K562 (cell line): ENCODE data around the gene ZNF177. TPM values are rescaled to one million over a fixed set of nuclear protein-coding genes. Genes with fewer than 3 reads are reported as not detected.

Experiments
- ATAC-seq: fragments of 200-7000 bp; cut with Tn5 transposase; 3 replicates; pipeline ENCODE4 v1.9.1; 2020; ENCODE audit warnings: moderate library complexity
- BruUV-seq: library from RNA; stranded (reverse); fragments of 400-500 nt; replicated peaks from 2 replicates; lab custom pipeline; 2021; lab: Mats Ljungman, UMichigan
- CTCF ChIA-PET: fragments of 300-600 bp; formaldehyde crosslinking; extraction: SDS; loops from one replicate; lab custom pipeline; 2021; ENCODE audit warnings: low intra/inter-chr PET ratio; lab: Yijun Ruan, JAX
- POLR2A ChIA-PET: fragments of 300-600, 350-650 bp; sonication (Branson Sonifier 250); formaldehyde crosslinking; extraction: SDS; loops from one replicate; lab custom pipeline; 2021; ENCODE audit warnings: antibody characterized with exemption, inconsistent platforms; lab: Yijun Ruan, JAX
- DNase-seq, 4 experiments: peaks; one replicate each; pipeline versions ENCODE4 v3.0.0 to v3.0.0-alpha.2; 2011 to 2018; ENCODE audit warnings: low spot score in 3 of 4, mixed read lengths in 3 of 4; ENCODE audit errors: extremely low read depth in 1 of 4
- FAIRE-seq: peaks from 2 replicates; lab custom pipeline; 2011; peaks lifted over from hg19 to GRCh38; lab: Jason Lieb, UNC
- H2AFZ ChIP-seq: 2 replicates; pipeline ENCODE4 v1.6.0; 2011; ENCODE audit warnings: low read depth, low read length, control low read depth, inconsistent platforms
- H3K27ac ChIP-seq: fragments of 200-600 bp; 3 replicates; pipeline ENCODE4 v1.8.0; 2011; ENCODE audit warnings: low read depth, mild to moderate bottlenecking, control low read depth, inconsistent platforms, low read length, moderate library complexity, mixed read lengths; ENCODE audit errors: extremely low read depth
- H3K27me3 ChIP-seq, 2 experiments: fragments of 300-600 bp in 1 of 2; 2 replicates in 1 of 2; 3 replicates in 1 of 2; pipeline versions ENCODE4 v1.6.0 to v1.8.0; 2011; ENCODE audit warnings: inconsistent platforms in 2 of 2, low read length in 2 of 2, mild to moderate bottlenecking in 1 of 2, mixed read lengths in 1 of 2, moderate library complexity in 1 of 2; ENCODE audit not compliant: control insufficient read depth in 2 of 2, insufficient read depth in 2 of 2
- H3K36me3 ChIP-seq: fragments of 300-600 bp; 3 replicates; pipeline ENCODE4 v1.8.0; 2011; ENCODE audit warnings: mild to moderate bottlenecking, low read length, inconsistent platforms; ENCODE audit not compliant: control insufficient read depth, insufficient read depth
- H3K4me1 ChIP-seq, 2 experiments: fragments of 200-600 bp in 1 of 2; replicated peaks in 1 of 2; 2 replicates in 1 of 2; 3 replicates in 1 of 2; pipeline versions ENCODE4 v1.5.1 to v1.8.0; 2011; ENCODE audit warnings: inconsistent platforms in 2 of 2, low read length in 2 of 2, mild to moderate bottlenecking in 1 of 2, mixed read lengths in 1 of 2, moderate library complexity in 1 of 2; ENCODE audit not compliant: control insufficient read depth in 2 of 2, insufficient read depth in 2 of 2
- H3K4me2 ChIP-seq: 2 replicates; pipeline ENCODE4 v1.6.1; 2011; ENCODE audit warnings: low read length, control low read depth, inconsistent platforms, mixed read lengths; ENCODE audit not compliant: insufficient read depth
- H3K4me3 ChIP-seq: fragments of 200-600 bp; sonication (generic), shearing (Covaris generic); 2 replicates; pipeline ENCODE4 v1.5.1; 2016; ENCODE audit warnings: control low read depth, inconsistent platforms
- H3K79me2 ChIP-seq: fragments of 200-600 bp; 3 replicates; pipeline ENCODE4 v1.8.0; 2011; ENCODE audit warnings: low read length, inconsistent platforms; ENCODE audit not compliant: control insufficient read depth, insufficient read depth
- H3K9ac ChIP-seq, 2 experiments: 2 replicates each; pipeline versions ENCODE4 v1.6.0 to v1.6.1; 2011; ENCODE audit warnings: low read depth in 2 of 2, low read length in 2 of 2, control low read depth in 1 of 2, inconsistent platforms in 1 of 2, mild to moderate bottlenecking in 1 of 2, mixed read lengths in 1 of 2; ENCODE audit not compliant: insufficient read depth in 1 of 2
- H3K9me1 ChIP-seq: one replicate; pipeline ENCODE4 v1.6.0; 2011; ENCODE audit warnings: inconsistent platforms, mild to moderate bottlenecking, low read length, moderate library complexity; ENCODE audit not compliant: control insufficient read depth, insufficient read depth
- H3K9me3 ChIP-seq: replicated peaks from 2 replicates; pipeline ENCODE4 v1.5.1; 2011; ENCODE audit warnings: low read depth, low read length, inconsistent platforms; ENCODE audit not compliant: control insufficient read depth, insufficient read depth
- H4K20me1 ChIP-seq: replicated peaks from 2 replicates; pipeline ENCODE4 v1.6.1; 2011; ENCODE audit warnings: low read length, inconsistent platforms, mixed read lengths; ENCODE audit not compliant: control insufficient read depth, insufficient read depth
- FOXK2 ChIP-seq, 2 experiments: fragments of 450-650 bp; IDR thresholded peaks in 1 of 2; conservative IDR thresholded peaks in 1 of 2; 2 replicates each; pipeline ENCODE4 v1.6.1; 2016; ENCODE audit warnings: low read depth in 2 of 2, mild to moderate bottlenecking in 1 of 2
- FOXO4 ChIP-seq: fragments of 450-650 bp; formaldehyde crosslinking; IDR thresholded peaks from 2 replicates; pipeline ENCODE4 v1.4.0; 2020; ENCODE audit warnings: mild to moderate bottlenecking, moderate library complexity
- NR0B1 ChIP-seq: fragments of 450-650 bp; IDR thresholded peaks from one replicate; pipeline ENCODE4 v1.6.1; 2018; ENCODE audit warnings: mild to moderate bottlenecking, moderate library complexity; ENCODE audit not compliant: partially characterized antibody
- SIX5 ChIP-seq, 2 experiments: IDR thresholded peaks; 2 replicates each; pipeline ENCODE4 v1.6.1; 2011; ENCODE audit warnings: low read length in 2 of 2, borderline replicate concordance in 1 of 2, low read depth in 1 of 2, mild to moderate bottlenecking in 1 of 2, moderate library complexity in 1 of 2; ENCODE audit not compliant: insufficient read depth in 1 of 2
- TAL1 ChIP-seq: fragments of 450-650 bp; IDR thresholded peaks from 2 replicates; pipeline ENCODE4 v1.6.1; 2016; ENCODE audit warnings: mild to moderate bottlenecking
- TRIM28 ChIP-seq: fragments of 450-650 bp; IDR thresholded peaks from 2 replicates; pipeline ENCODE4 v1.6.1; 2017
- UBTF ChIP-seq, 2 experiments: IDR thresholded peaks; 2 replicates each; pipeline ENCODE4 v1.6.1; 2012; ENCODE audit warnings: improper control_type of control experiment in 2 of 2, low read depth in 2 of 2, low read length in 2 of 2, borderline replicate concordance in 1 of 2
- ZNF318 ChIP-seq, 2 experiments: fragments of 450-650 bp; IDR thresholded peaks; 2 replicates each; pipeline ENCODE4 v1.6.1; 2016; ENCODE audit warnings: mild to moderate bottlenecking in 2 of 2, borderline replicate concordance in 1 of 2, low read depth in 1 of 2, moderate library complexity in 1 of 2
- WGBS: fragments of 100-300 bp; shearing (Covaris generic); methylation state at CpG from one replicate; pipeline ENCODE4 v1.1.6; 2016; ENCODE audit warnings: low coverage, mixed read lengths; ENCODE audit not compliant: insufficient coverage; ENCODE audit errors: missing lambda C conversion rate; 5-methylcytosine and 5-hydroxymethylcytosine counted together
- in situ Hi-C: fragments of 300-500 bp; cut with MboI; formaldehyde crosslinking; loops from 4 replicates; pipeline ENCODE4 v1.15.0; 2018; ENCODE audit warnings: inconsistent platforms, mixed read lengths
- intact Hi-C: fragments of 100-400 bp; cut with micrococcal nuclease; formaldehyde crosslinking; loops from 2 replicates; pipeline ENCODE4 v1.14.2; 2022
- polyA plus RNA-seq, 8 experiments: library from polyadenylated mRNA; depleted of rRNA in 4 of 8; stranded (reverse) in 5 of 8; unstranded in 3 of 8; fragments of >200 nt; fragmentation: Nextera tagmentation in 2 of 8; fragmentation: Illumina TruSeq in 1 of 8; extraction: Ambion mirVana in 2 of 8; extraction: Trizol in 1 of 8; gene quantifications; 2 replicates each; pipeline versions ENCODE4 v1.2.1 to v1.2.3, GENCODE V29; 2011 to 2014; ENCODE audit warnings: inconsistent platforms in 1 of 8, missing spikeins in 1 of 8
- total RNA-seq, 7 experiments: library from RNA; depleted of rRNA in 6 of 7; stranded (reverse); fragments of >200 nt in 6 of 7; fragmentation: Illumina TruSeq in 2 of 7; extraction: Trizol in 2 of 7; gene quantifications; 2 replicates each; pipeline versions ENCODE4 v1.2.1 to v1.2.3, GENCODE V29; 2011 to 2021; ENCODE audit warnings: low replicate concordance in 1 of 7

The ZNF177 gene
- total and polyA plus RNA-seq, 9 of the 15 experiments (the other 6 are each of a cell fraction or from before 2014, with no cell fraction given): 0.25 to 1.8 (median 1.1) TPM

DNA sequence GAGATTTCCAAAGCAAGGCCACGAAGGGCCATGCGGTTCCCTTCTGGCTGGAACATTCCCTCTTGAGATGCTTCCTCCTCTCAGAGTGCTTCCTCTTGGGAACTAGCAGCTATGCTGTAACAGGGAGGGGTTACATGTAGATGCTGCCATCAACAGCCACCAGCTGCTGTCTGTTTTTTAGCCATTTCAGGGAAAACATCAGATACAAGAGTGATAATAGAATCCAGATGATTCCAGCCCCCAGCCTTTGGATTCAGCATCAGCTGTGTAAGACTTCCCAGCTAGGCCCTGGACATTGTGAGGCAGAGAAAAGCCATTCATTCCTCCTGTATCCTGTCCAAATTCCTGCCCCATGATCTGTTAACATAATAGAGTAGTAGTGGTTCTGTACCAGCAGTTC is 8.2 kb upstream of the ZNF177 start:
- FAIRE-seq: no peak
- H2AFZ ChIP-seq: no peak overlapping the region
- H3K27me3 ChIP-seq: no peaks in the 10 kb centered on the region
- H3K36me3 ChIP-seq: no peaks in the 10 kb centered on the region
- H3K4me1 ChIP-seq: no peaks in the 10 kb centered on the region
- no peaks in the 10 kb centered on the region for H3K9me3 ChIP-seq
- no peak for ATAC-seq
- H3K79me2 ChIP-seq: no peaks in the 10 kb centered on the region
- H3K4me2 ChIP-seq: no peak overlapping the region
- no TSS peak for BruUV-seq
- WGBS: no CpG with 5 or more reads among the region's 2 CpGs
- H3K9me1 ChIP-seq: no peaks in the 10 kb centered on the region
- H3K9ac ChIP-seq: no peak overlapping the region
- no peak for DNase-seq
- H3K27ac ChIP-seq: no peak overlapping the region
- ChIA-PET CTCF (no interaction called here), POLR2A (interaction anchor here (0.7 kb wide), 1 partner anchor 100 kb away, joined by 3 read pairs; no protein-coding TSS in a partner anchor)
- no peak overlapping the region for H3K4me3 ChIP-seq
- H4K20me1 ChIP-seq: no peaks in the 10 kb centered on the region
- in situ Hi-C loops: no loop called here
- intact Hi-C loops: no loop called here
- no peak for TF ChIP-seq NR0B1
- no peak for TF ChIP-seq SIX5 (IDR thresholded peaks at IDR 0.05; ENCODE audit: borderline replicate concordance in 1 of 2, insufficient read depth in 1 of 2, low read depth in 1 of 2, low read length in 2 of 2)
- TF ChIP-seq ZNF318 (IDR thresholded peaks at IDR 0.05; ENCODE audit: borderline replicate concordance in 1 of 2, low read depth in 1 of 2): no peak
- no peak for TF ChIP-seq FOXK2 (conservative IDR thresholded peaks at IDR 0.05 in 1 of 2, IDR thresholded peaks at IDR 0.05 in 1 of 2; ENCODE audit: low read depth in 2 of 2)
- TF ChIP-seq TRIM28: no peak
- no peak for TF ChIP-seq TAL1
- TF ChIP-seq UBTF (IDR thresholded peaks at IDR 0.05; ENCODE audit: borderline replicate concordance in 1 of 2, low read depth in 2 of 2, low read length in 2 of 2): no peak
- no peak for TF ChIP-seq FOXO4 (CRISPR knock-in tag)
